ENCODE data around the gene UCP2. TPM values are rescaled to one million over a fixed set of nuclear protein-coding genes. Genes with fewer than 3 reads are reported as not detected.

Gene UCP2
- total RNA-seq, 1 donor from 2014 or later = 23.4 TPM

GRCh38 chr11:74009230-74009547, 26.5 kb upstream of the UCP2 start:
- Histone ChIP-seq H3K4me1 (peaks cover 55% of the 10 kb centered on the region), H3K27ac (replicated peaks) (peak overlapping the region; percentile 64), H3K27me3 (ENCODE audit: low read depth) (no peaks in the 10 kb centered on the region), H3K36me3 (peaks cover 21% of the 10 kb centered on the region), H3K4me3 (no peak overlapping the region), H3K9me3 (replicated peaks) (no peaks in the 10 kb centered on the region)
- TF ChIP-seq CTCF (IDR thresholded peaks at IDR 0.05; ENCODE audit: borderline replicate concordance) = no peak
- DNase-seq = no peak
- intact Hi-C loops (cut with micrococcal nuclease) = no loop called here

DNA sequence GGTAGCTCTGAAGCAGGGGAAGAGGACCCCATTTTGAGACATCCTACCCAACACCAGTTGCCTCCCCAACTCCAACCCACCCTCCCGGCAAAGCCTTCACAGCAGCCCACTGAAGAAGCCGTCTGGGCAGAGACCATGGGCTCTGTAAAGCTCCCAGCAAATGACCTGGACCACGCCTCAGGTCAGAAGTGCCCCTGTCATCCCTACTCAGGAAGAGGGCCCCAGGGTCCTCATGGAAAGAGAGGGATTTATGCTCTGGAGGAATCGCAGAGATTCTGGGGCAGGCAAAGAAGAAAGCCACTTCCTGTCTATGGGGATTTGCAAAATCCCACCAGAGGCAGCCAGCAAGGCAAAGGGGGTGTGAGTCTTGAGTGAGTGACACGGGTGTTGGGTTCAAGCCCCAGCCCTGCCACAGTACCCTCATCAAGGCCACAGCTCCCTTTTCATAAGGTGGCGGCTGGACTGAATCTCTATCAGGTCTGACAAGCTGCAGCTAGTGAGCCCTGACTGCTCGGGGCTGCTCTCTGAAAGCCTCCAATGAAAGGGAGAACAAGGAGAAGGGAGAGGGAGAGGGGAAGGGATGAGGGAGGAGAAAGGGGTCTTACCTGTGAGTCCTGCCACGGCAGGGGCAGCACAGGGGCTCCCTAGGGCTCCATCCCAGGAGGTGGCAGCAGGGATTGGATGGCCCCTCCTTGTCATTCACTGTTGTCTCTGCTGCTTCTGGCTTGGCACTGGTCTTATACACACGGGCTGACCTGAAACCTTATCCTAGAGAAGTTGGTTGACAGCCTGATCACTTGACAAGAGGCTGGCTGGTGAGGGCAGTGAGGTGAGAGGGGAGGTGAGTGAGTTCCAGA, 26.0 kb upstream of the UCP2 start, which contains the start of gene UCP3:
UCP3 (minus strand) TSS at position 713 of the 857 bp plus-strand sequence. CDS start 2,043 bp downstream, outside the sequence.
- TF ChIP-seq CTCF (IDR thresholded peaks at IDR 0.05; ENCODE audit: borderline replicate concordance) = no peak
- DNase-seq = no peak
- peaks cover 27% of the 10 kb centered on the region for H3K36me3 ChIP-seq
- H3K27ac ChIP-seq (replicated peaks) = peak within 1 kb of the TSS; percentile 64
- intact Hi-C loops (cut with micrococcal nuclease) = no loop called here
- H3K4me1 ChIP-seq = peaks cover 55% of the 10 kb centered on the region
- no peaks in the 10 kb centered on the region for H3K27me3 ChIP-seq (ENCODE audit: low read depth)
- peak within 1 kb of the TSS; percentile 17 for H3K4me3 ChIP-seq
- no peaks in the 10 kb centered on the region for H3K9me3 ChIP-seq (replicated peaks)

DNA sequence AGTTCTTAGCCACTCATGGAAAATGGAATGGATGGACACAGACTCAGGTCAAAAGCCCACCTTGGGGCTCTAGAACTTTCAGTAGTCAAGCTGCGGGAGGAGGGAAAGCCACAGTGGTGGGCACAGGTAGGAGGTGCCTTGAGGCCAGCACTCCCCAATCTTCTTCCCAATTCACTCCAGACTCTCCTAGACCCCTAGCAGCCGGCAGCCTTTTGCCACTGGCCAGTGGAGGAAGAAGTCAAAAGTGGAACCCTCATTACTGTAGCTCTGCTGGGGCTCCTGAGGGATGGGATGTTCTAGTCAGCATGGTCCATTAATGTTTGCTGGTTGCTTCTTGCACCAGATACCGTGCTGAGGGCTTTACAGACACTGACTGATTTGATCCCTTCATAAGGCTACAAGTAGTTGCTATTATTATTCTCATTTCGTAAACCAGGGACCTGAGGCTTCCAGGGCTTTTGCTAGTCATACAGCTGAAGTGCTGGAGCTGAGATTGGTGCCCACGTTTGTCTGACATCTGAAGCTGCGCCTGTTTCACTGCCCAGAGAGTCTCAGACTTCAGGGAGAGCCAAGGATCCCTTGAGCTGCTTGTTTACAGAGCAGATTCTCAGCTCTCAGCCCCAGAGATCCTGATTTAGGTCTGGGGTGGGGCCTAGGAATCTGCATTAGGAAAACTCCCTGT, 25.2 kb upstream of the UCP2 start:
- peak overlapping the region; percentile 64 for H3K27ac ChIP-seq (replicated peaks)
- TF ChIP-seq CTCF (IDR thresholded peaks at IDR 0.05; ENCODE audit: borderline replicate concordance) = no peak
- H3K36me3 ChIP-seq = peaks cover 27% of the 10 kb centered on the region
- H3K4me1 ChIP-seq = peaks cover 55% of the 10 kb centered on the region
- DNase-seq = no peak
- H3K27me3 ChIP-seq (ENCODE audit: low read depth) = no peaks in the 10 kb centered on the region
- intact Hi-C loops (cut with micrococcal nuclease) = no loop called here
- H3K9me3 ChIP-seq (replicated peaks) = no peaks in the 10 kb centered on the region
- peak overlapping the region; percentile 17 for H3K4me3 ChIP-seq

- H3K27ac ChIP-seq (replicated peaks) = no peak overlapping the region
- peaks cover 28% of the 10 kb centered on the region for H3K36me3 ChIP-seq
- H3K4me1 ChIP-seq = peaks cover 53% of the 10 kb centered on the region
Observed at GRCh38 chr11:74006743-74007304, 24.2 kb upstream of the UCP2 start.

More at GRCh38 chr11:74006743-74007304, 24.2 kb upstream of the UCP2 start:
- H3K4me3 ChIP-seq = no peak overlapping the region
- no peak for DNase-seq
- no peaks in the 10 kb centered on the region for H3K27me3 ChIP-seq (ENCODE audit: low read depth)
- TF ChIP-seq CTCF (IDR thresholded peaks at IDR 0.05; ENCODE audit: borderline replicate concordance) = no peak
- intact Hi-C loops (cut with micrococcal nuclease) = no loop called here
- H3K9me3 ChIP-seq (replicated peaks) = no peaks in the 10 kb centered on the region
